H1 (cell line): ENCODE data around the gene ZNF23. TPM values are rescaled to one million over a fixed set of nuclear protein-coding genes. Genes with fewer than 3 reads are reported as not detected.

Experiments used
- polyA plus RNA-seq, 7 experiments: library from polyadenylated mRNA; depleted of rRNA in 3 of 7; stranded (reverse) in 5 of 7; unstranded in 2 of 7; fragments of >200 nt in 5 of 7; fragments of 200-250 nt in 2 of 7; gene quantifications; 1 replicate in 5 of 7; 2 replicates in 1 of 7; 4 replicates in 1 of 7; pipeline versions ENCODE4 v1.2.1 to v1.2.3, GENCODE V29; 2011 to 2013; ENCODE audit warnings: missing spikeins in 2 of 7, mixed read lengths in 2 of 7
- total RNA-seq: library from RNA; stranded (reverse); fragmentation: NEBNext Ultra II Directional; extraction: Animal tissue kit (Norgen Biotek cat#: 25700); gene quantifications from 2 replicates; pipeline ENCODE4 v1.2.1, GENCODE V29; 2021
- TF ChIP-seq, protein P1 (sequence below): fragments of 300-600 bp; sonication (generic); IDR thresholded peaks from 2 replicates; pipeline ENCODE4 v1.7.1; 2012; ENCODE audit warnings: low read length, moderate library complexity, mild to moderate bottlenecking, inconsistent platforms; ENCODE audit not compliant: insufficient replicate concordance

Gene ZNF23
- total and polyA plus RNA-seq, 2 of the 8 experiments (the other 6 are each of a cell fraction or from before 2014, with no cell fraction given): 2.4 to 10.2 TPM

GRCh38 chr16:71428883-71429282 is 33.2 kb downstream of the ZNF23 start (continued):
- TF ChIP-seq, protein P1, sequence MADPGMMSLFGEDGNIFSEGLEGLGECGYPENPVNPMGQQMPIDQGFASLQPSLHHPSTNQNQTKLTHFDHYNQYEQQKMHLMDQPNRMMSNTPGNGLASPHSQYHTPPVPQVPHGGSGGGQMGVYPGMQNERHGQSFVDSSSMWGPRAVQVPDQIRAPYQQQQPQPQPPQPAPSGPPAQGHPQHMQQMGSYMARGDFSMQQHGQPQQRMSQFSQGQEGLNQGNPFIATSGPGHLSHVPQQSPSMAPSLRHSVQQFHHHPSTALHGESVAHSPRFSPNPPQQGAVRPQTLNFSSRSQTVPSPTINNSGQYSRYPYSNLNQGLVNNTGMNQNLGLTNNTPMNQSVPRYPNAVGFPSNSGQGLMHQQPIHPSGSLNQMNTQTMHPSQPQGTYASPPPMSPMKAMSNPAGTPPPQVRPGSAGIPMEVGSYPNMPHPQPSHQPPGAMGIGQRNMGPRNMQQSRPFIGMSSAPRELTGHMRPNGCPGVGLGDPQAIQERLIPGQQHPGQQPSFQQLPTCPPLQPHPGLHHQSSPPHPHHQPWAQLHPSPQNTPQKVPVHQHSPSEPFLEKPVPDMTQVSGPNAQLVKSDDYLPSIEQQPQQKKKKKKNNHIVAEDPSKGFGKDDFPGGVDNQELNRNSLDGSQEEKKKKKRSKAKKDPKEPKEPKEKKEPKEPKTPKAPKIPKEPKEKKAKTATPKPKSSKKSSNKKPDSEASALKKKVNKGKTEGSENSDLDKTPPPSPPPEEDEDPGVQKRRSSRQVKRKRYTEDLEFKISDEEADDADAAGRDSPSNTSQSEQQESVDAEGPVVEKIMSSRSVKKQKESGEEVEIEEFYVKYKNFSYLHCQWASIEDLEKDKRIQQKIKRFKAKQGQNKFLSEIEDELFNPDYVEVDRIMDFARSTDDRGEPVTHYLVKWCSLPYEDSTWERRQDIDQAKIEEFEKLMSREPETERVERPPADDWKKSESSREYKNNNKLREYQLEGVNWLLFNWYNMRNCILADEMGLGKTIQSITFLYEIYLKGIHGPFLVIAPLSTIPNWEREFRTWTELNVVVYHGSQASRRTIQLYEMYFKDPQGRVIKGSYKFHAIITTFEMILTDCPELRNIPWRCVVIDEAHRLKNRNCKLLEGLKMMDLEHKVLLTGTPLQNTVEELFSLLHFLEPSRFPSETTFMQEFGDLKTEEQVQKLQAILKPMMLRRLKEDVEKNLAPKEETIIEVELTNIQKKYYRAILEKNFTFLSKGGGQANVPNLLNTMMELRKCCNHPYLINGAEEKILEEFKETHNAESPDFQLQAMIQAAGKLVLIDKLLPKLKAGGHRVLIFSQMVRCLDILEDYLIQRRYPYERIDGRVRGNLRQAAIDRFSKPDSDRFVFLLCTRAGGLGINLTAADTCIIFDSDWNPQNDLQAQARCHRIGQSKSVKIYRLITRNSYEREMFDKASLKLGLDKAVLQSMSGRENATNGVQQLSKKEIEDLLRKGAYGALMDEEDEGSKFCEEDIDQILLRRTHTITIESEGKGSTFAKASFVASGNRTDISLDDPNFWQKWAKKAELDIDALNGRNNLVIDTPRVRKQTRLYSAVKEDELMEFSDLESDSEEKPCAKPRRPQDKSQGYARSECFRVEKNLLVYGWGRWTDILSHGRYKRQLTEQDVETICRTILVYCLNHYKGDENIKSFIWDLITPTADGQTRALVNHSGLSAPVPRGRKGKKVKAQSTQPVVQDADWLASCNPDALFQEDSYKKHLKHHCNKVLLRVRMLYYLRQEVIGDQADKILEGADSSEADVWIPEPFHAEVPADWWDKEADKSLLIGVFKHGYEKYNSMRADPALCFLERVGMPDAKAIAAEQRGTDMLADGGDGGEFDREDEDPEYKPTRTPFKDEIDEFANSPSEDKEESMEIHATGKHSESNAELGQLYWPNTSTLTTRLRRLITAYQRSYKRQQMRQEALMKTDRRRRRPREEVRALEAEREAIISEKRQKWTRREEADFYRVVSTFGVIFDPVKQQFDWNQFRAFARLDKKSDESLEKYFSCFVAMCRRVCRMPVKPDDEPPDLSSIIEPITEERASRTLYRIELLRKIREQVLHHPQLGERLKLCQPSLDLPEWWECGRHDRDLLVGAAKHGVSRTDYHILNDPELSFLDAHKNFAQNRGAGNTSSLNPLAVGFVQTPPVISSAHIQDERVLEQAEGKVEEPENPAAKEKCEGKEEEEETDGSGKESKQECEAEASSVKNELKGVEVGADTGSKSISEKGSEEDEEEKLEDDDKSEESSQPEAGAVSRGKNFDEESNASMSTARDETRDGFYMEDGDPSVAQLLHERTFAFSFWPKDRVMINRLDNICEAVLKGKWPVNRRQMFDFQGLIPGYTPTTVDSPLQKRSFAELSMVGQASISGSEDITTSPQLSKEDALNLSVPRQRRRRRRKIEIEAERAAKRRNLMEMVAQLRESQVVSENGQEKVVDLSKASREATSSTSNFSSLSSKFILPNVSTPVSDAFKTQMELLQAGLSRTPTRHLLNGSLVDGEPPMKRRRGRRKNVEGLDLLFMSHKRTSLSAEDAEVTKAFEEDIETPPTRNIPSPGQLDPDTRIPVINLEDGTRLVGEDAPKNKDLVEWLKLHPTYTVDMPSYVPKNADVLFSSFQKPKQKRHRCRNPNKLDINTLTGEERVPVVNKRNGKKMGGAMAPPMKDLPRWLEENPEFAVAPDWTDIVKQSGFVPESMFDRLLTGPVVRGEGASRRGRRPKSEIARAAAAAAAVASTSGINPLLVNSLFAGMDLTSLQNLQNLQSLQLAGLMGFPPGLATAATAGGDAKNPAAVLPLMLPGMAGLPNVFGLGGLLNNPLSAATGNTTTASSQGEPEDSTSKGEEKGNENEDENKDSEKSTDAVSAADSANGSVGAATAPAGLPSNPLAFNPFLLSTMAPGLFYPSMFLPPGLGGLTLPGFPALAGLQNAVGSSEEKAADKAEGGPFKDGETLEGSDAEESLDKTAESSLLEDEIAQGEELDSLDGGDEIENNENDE: no peak
